ENCODE results near the gene PARD3.

PARD3 gene

GRCh38 chr10:34492081-34492480 lies 323.0 kb downstream of the PARD3 start:
- no peak for DNase-seq (ENCODE audit: low read depth)

- DNase-seq (ENCODE audit: low read depth): no peak
Observed at GRCh38 chr10:34491678-34492077, 323.4 kb downstream of the PARD3 start.

GRCh38 chr10:34489973-34490745 lies 324.9 kb downstream of the PARD3 start:
- peak; percentile 36 for DNase-seq (ENCODE audit: low read depth)

GRCh38 chr10:34489411-34489810 lies 325.7 kb downstream of the PARD3 start:
- DNase-seq (ENCODE audit: low read depth): no peak

GRCh38 chr10:34488476-34489130 lies 326.5 kb downstream of the PARD3 start:
- no peak for DNase-seq (ENCODE audit: low read depth)

- no peak for DNase-seq (ENCODE audit: low read depth)
Observed at GRCh38 chr10:34486008-34486407, 329.1 kb downstream of the PARD3 start.

- no peak for DNase-seq (ENCODE audit: low read depth)
Observed at GRCh38 chr10:34484164-34484563, 330.9 kb downstream of the PARD3 start.

- DNase-seq (ENCODE audit: low read depth): no peak
Observed at GRCh38 chr10:34480345-34480744, 334.8 kb downstream of the PARD3 start.

- DNase-seq (ENCODE audit: low read depth): no peak
Observed at GRCh38 chr10:34479520-34480179, 335.4 kb downstream of the PARD3 start.

- DNase-seq (ENCODE audit: low read depth): no peak
Observed at GRCh38 chr10:34477249-34477648, 337.8 kb downstream of the PARD3 start.

- DNase-seq (ENCODE audit: low read depth): no peak
Observed at GRCh38 chr10:34476608-34477007, 338.5 kb downstream of the PARD3 start.

GRCh38 chr10:34475786-34476185 lies 339.3 kb downstream of the PARD3 start:
- DNase-seq (ENCODE audit: low read depth): no peak

GRCh38 chr10:34475274-34475646 lies 339.8 kb downstream of the PARD3 start:
- DNase-seq (ENCODE audit: low read depth): no peak

GRCh38 chr10:34474555-34475273 lies 340.4 kb downstream of the PARD3 start:
- no peak for DNase-seq (ENCODE audit: low read depth)

- DNase-seq (ENCODE audit: low read depth): no peak
Observed at GRCh38 chr10:34474009-34474376, 341.1 kb downstream of the PARD3 start.

- no peak for DNase-seq (ENCODE audit: low read depth)
Observed at GRCh38 chr10:34473174-34474008, 341.7 kb downstream of the PARD3 start.

- DNase-seq (ENCODE audit: low read depth): no peak
Observed at GRCh38 chr10:34470307-34470706, 344.8 kb downstream of the PARD3 start.

GRCh38 chr10:34469446-34469845 lies 345.6 kb downstream of the PARD3 start:
- DNase-seq (ENCODE audit: low read depth): no peak

GRCh38 chr10:34467902-34468301 lies 347.2 kb downstream of the PARD3 start:
- no peak for DNase-seq (ENCODE audit: low read depth)

- no peak for DNase-seq (ENCODE audit: low read depth)
Observed at GRCh38 chr10:34467364-34467763, 347.7 kb downstream of the PARD3 start.

GRCh38 chr10:34465678-34466077 lies 349.4 kb downstream of the PARD3 start:
- DNase-seq (ENCODE audit: low read depth): no peak

- no peak for DNase-seq (ENCODE audit: low read depth)
Observed at GRCh38 chr10:34464591-34464990, 350.5 kb downstream of the PARD3 start.
